BE2C (cell line): ENCODE results near the gene PIK3R5.

ENCODE experiments used
- DNase-seq: peaks from one replicate; pipeline ENCODE4 v3.0.0-alpha.2; 2020
- H3K27me3 ChIP-seq: fragments of 250-450 bp; sonication (Bioruptor Pico); 2 replicates; pipeline ENCODE4 v1.5.1; 2020; ENCODE audit warnings: mild to moderate bottlenecking
- H3K36me3 ChIP-seq: fragments of 250-450 bp; sonication (Bioruptor Pico); 2 replicates; pipeline ENCODE4 v1.5.1; 2020; ENCODE audit warnings: mild to moderate bottlenecking
- H3K4me1 ChIP-seq: fragments of 250-450 bp; sonication (Bioruptor Pico); 2 replicates; pipeline ENCODE4 v1.5.1; 2020
- H3K4me3 ChIP-seq: 2 replicates; pipeline ENCODE4 v1.5.1; 2011; ENCODE audit warnings: low read depth, low read length
- H3K9me3 ChIP-seq: fragments of 250-450 bp; sonication (Bioruptor Pico); 2 replicates; pipeline ENCODE4 v1.5.1; 2020
- CTCF ChIP-seq: IDR thresholded peaks from 2 replicates; pipeline ENCODE4 v1.5.1; 2012; ENCODE audit warnings: mild to moderate bottlenecking, low read depth, low read length

Gene PIK3R5

GRCh38 chr17:8900626-8901585, 64.6 kb downstream of the PIK3R5 start:
- no peak for DNase-seq
- Histone ChIP-seq H3K36me3 (no peaks in the 10 kb centered on the region), H3K4me1 (no peaks in the 10 kb centered on the region), H3K4me3 (no peak overlapping the region), H3K27me3 (no peaks in the 10 kb centered on the region), H3K9me3 (no peaks in the 10 kb centered on the region)
- no peak for TF ChIP-seq CTCF

- Histone ChIP-seq H3K4me1 (no peaks in the 10 kb centered on the region), H3K36me3 (no peaks in the 10 kb centered on the region)
- no peak for TF ChIP-seq CTCF
These were observed 65.3 kb downstream of the PIK3R5 start for GRCh38 chr17:8900207-8900606.

GRCh38 chr17:8898636-8899035, 66.9 kb downstream of the PIK3R5 start:
- DNase-seq, result no peak
- Histone ChIP-seq H3K4me3 (no peak overlapping the region), H3K4me1 (no peaks in the 10 kb centered on the region), H3K27me3 (no peaks in the 10 kb centered on the region), H3K9me3 (no peaks in the 10 kb centered on the region), H3K36me3 (no peaks in the 10 kb centered on the region)
- no peak for TF ChIP-seq CTCF

More at GRCh38 chr17:8900207-8900606, 65.3 kb downstream of the PIK3R5 start:
- no peak for DNase-seq
- no peak overlapping the region for H3K4me3 ChIP-seq
- no peaks in the 10 kb centered on the region for H3K27me3 ChIP-seq
- no peaks in the 10 kb centered on the region for H3K9me3 ChIP-seq

GRCh38 chr17:8898126-8898525, 67.4 kb downstream of the PIK3R5 start:
- Histone ChIP-seq H3K4me1 (no peaks in the 10 kb centered on the region), H3K9me3 (no peaks in the 10 kb centered on the region), H3K4me3 (no peak overlapping the region), H3K27me3 (no peaks in the 10 kb centered on the region), H3K36me3 (no peaks in the 10 kb centered on the region)
- no peak for TF ChIP-seq CTCF
- DNase-seq, result no peak

- TF ChIP-seq CTCF, result no peak
- Histone ChIP-seq H3K4me1 (no peaks in the 10 kb centered on the region), H3K36me3 (no peaks in the 10 kb centered on the region), H3K27me3 (no peaks in the 10 kb centered on the region), H3K4me3 (no peak overlapping the region), H3K9me3 (no peaks in the 10 kb centered on the region)
- no peak for DNase-seq
These were observed 68.6 kb downstream of the PIK3R5 start for GRCh38 chr17:8896641-8897635.
